HG02973 (cell line): ENCODE results near the gene WDCP.
"Not testable (repeated sequence)": the region's sequence is repeated elsewhere in the genome, so short reads cannot be mapped to it uniquely, and the experiment has no call there.

Experiments used
- ATAC-seq: cut with Tn5 transposase; IDR thresholded peaks from one replicate; pipeline ENCODE4 v1.9.1; 2021; ENCODE audit warnings: moderate library complexity; ENCODE audit not compliant: unreplicated experiment

Gene WDCP

GRCh38 chr2:24072259-24072658 is 25.1 kb upstream of the WDCP start:
- no peak for ATAC-seq

GRCh38 chr2:24065341-24065740 is 18.1 kb upstream of the WDCP start:
- ATAC-seq: no peak

GRCh38 chr2:24058564-24059271 is 11.5 kb upstream of the WDCP start:
- ATAC-seq: no peak

- ATAC-seq: no peak
Observed at GRCh38 chr2:24055750-24056149, 8.6 kb upstream of the WDCP start.

- ATAC-seq: no peak
Observed at GRCh38 chr2:24054366-24055010, 7.3 kb upstream of the WDCP start.

- no peak for ATAC-seq
Observed at GRCh38 chr2:24052951-24053350, 5.8 kb upstream of the WDCP start.

- no peak for ATAC-seq
Observed at GRCh38 chr2:24051833-24052232, 4.6 kb upstream of the WDCP start.

- no peak for ATAC-seq
Observed at GRCh38 chr2:24050041-24050979, 3.1 kb upstream of the WDCP start.

GRCh38 chr2:24049485-24050021 is 2.4 kb upstream of the WDCP start, which contains the start of gene FKBP1B:
Gene FKBP1B (plus strand): TSS chr2:24049741. CDS start chr2:24049850, 109 bp downstream.
- ATAC-seq: no peak

- ATAC-seq: no peak
Observed at GRCh38 chr2:24048769-24049484, 1.7 kb upstream of the WDCP start.

GRCh38 chr2:24047703-24048033 is 477 bp upstream of the WDCP start:
- no peak for ATAC-seq

- ATAC-seq: no peak
Observed at GRCh38 chr2:24046599-24046929, 627 bp downstream of the WDCP start.

- no peak for ATAC-seq
Observed at GRCh38 chr2:24045511-24046508, 1.4 kb downstream of the WDCP start.

GRCh38 chr2:24043133-24043532 is 4.1 kb downstream of the WDCP start:
- not testable (repeated sequence) for ATAC-seq

- no peak for ATAC-seq
Observed at GRCh38 chr2:24040511-24040910, 6.7 kb downstream of the WDCP start.

- ATAC-seq: no peak
Observed at GRCh38 chr2:24038786-24039499, 8.2 kb downstream of the WDCP start.

GRCh38 chr2:24026233-24026632 is 21.0 kb downstream of the WDCP start:
- ATAC-seq: no peak

GRCh38 chr2:24024996-24025663 is 22.1 kb downstream of the WDCP start:
- no peak for ATAC-seq
